ENCODE data around the gene LUZP4. TPM values are rescaled to one million over a fixed set of nuclear protein-coding genes. Genes with fewer than 3 reads are reported as not detected.
"Not testable (repeated sequence)": the region's sequence is repeated elsewhere in the genome, so short reads cannot be mapped to it uniquely, and the experiment has no call there.

Gene LUZP4
- total RNA-seq, 1 experiment from 2014 or later: not detected

GRCh38 chrX:115322375-115322774 lies 32.9 kb downstream of the LUZP4 start:
- H3K27me3 Mint-ChIP-seq (ENCODE audit: unreplicated experiment): no peaks in the 10 kb centered on the region
- CTCF ChIA-PET: no interaction called here
- H3K9me3 Mint-ChIP-seq (ENCODE audit: low read depth, unreplicated experiment): no peaks in the 10 kb centered on the region
- BruUV-seq (replicated peaks): no TSS peak
- intact Hi-C loops (cut with micrococcal nuclease; ENCODE audit: unreplicated experiment): loop anchor here (5.0 to 10.0 kb wide), 2 partner anchors 95 to 1112 kb away; partner anchors contain the start of gene SLC6A14
- TF ChIP-seq CTCF (IDR thresholded peaks at IDR 0.05; ENCODE audit: unreplicated experiment): no peak
- no peaks in the 10 kb centered on the region for H3K36me3 Mint-ChIP-seq (ENCODE audit: insufficient read depth, unreplicated experiment)
- H3K4me1 Mint-ChIP-seq (ENCODE audit: low read depth, unreplicated experiment): no peaks in the 10 kb centered on the region
- no peak for DNase-seq
- no peak overlapping the region for H3K4me3 Mint-ChIP-seq (ENCODE audit: low read depth, unreplicated experiment)
- H3K27ac Mint-ChIP-seq (ENCODE audit: unreplicated experiment): no peak overlapping the region

GRCh38 chrX:115324194-115324593 lies 34.7 kb downstream of the LUZP4 start:
- intact Hi-C loops (cut with micrococcal nuclease; ENCODE audit: unreplicated experiment): loop anchor here (5.0 to 10.0 kb wide), 2 partner anchors 97 to 1111 kb away; partner anchors contain the start of gene SLC6A14

GRCh38 chrX:115329282-115329681 lies 39.8 kb downstream of the LUZP4 start:
- intact Hi-C loops (cut with micrococcal nuclease; ENCODE audit: unreplicated experiment): loop anchor here (10.0 kb wide), 1 partner anchor 1106 kb away; the partner anchor contains the start of gene SLC6A14

More at GRCh38 chrX:115324194-115324593, 34.7 kb downstream of the LUZP4 start:
- no TSS peak for BruUV-seq (replicated peaks)
- no peaks in the 10 kb centered on the region for H3K9me3 Mint-ChIP-seq (ENCODE audit: low read depth, unreplicated experiment)
- no peaks in the 10 kb centered on the region for H3K4me1 Mint-ChIP-seq (ENCODE audit: low read depth, unreplicated experiment)
- H3K27ac Mint-ChIP-seq (ENCODE audit: unreplicated experiment): no peak overlapping the region
- H3K36me3 Mint-ChIP-seq (ENCODE audit: insufficient read depth, unreplicated experiment): no peaks in the 10 kb centered on the region
- H3K27me3 Mint-ChIP-seq (ENCODE audit: unreplicated experiment): no peaks in the 10 kb centered on the region
- DNase-seq: peak; percentile 0
- H3K4me3 Mint-ChIP-seq (ENCODE audit: low read depth, unreplicated experiment): no peak overlapping the region
- CTCF ChIA-PET: no interaction called here
- no peak for TF ChIP-seq CTCF (IDR thresholded peaks at IDR 0.05; ENCODE audit: unreplicated experiment)

GRCh38 chrX:115330498-115331168 lies 41.1 kb downstream of the LUZP4 start:
- intact Hi-C loops (cut with micrococcal nuclease; ENCODE audit: unreplicated experiment): loop anchor here (1.0 to 5.0 kb wide), 5 partner anchors 217 to 360 kb away; no protein-coding TSS in a partner anchor
- Mint-ChIP-seq H3K4me1 (ENCODE audit: low read depth, unreplicated experiment) (no peaks in the 10 kb centered on the region), H3K4me3 (ENCODE audit: low read depth, unreplicated experiment) (no peak overlapping the region), H3K27ac (ENCODE audit: unreplicated experiment) (no peak overlapping the region), H3K36me3 (ENCODE audit: insufficient read depth, unreplicated experiment) (no peaks in the 10 kb centered on the region), H3K9me3 (ENCODE audit: low read depth, unreplicated experiment) (no peaks in the 10 kb centered on the region), H3K27me3 (ENCODE audit: unreplicated experiment) (no peaks in the 10 kb centered on the region)
- CTCF ChIA-PET: interaction anchor here (0.7 kb wide), 1 partner anchor 349 kb away, joined by 4 read pairs; no protein-coding TSS in a partner anchor
- peak; percentile 57 for TF ChIP-seq CTCF (IDR thresholded peaks at IDR 0.05; ENCODE audit: unreplicated experiment)
- DNase-seq: peak; percentile 39
- BruUV-seq (replicated peaks): no TSS peak

More at GRCh38 chrX:115329282-115329681, 39.8 kb downstream of the LUZP4 start:
- H3K9me3 Mint-ChIP-seq (ENCODE audit: low read depth, unreplicated experiment); BruUV-seq (replicated peaks); H3K4me3 Mint-ChIP-seq (ENCODE audit: low read depth, unreplicated experiment); H3K36me3 Mint-ChIP-seq (ENCODE audit: insufficient read depth, unreplicated experiment); H3K4me1 Mint-ChIP-seq (ENCODE audit: low read depth, unreplicated experiment); DNase-seq; H3K27me3 Mint-ChIP-seq (ENCODE audit: unreplicated experiment); H3K27ac Mint-ChIP-seq (ENCODE audit: unreplicated experiment); CTCF ChIA-PET: not testable (repeated sequence)

GRCh38 chrX:115332832-115333231 lies 43.3 kb downstream of the LUZP4 start:
- no peaks in the 10 kb centered on the region for H3K36me3 Mint-ChIP-seq (ENCODE audit: insufficient read depth, unreplicated experiment)
- H3K9me3 Mint-ChIP-seq (ENCODE audit: low read depth, unreplicated experiment): no peaks in the 10 kb centered on the region
- no peaks in the 10 kb centered on the region for H3K4me1 Mint-ChIP-seq (ENCODE audit: low read depth, unreplicated experiment)
- intact Hi-C loops (cut with micrococcal nuclease; ENCODE audit: unreplicated experiment): loop anchor here (5.0 kb wide), 1 partner anchor 214 kb away; no protein-coding TSS in a partner anchor
- no peak for TF ChIP-seq CTCF (IDR thresholded peaks at IDR 0.05; ENCODE audit: unreplicated experiment)
- BruUV-seq (replicated peaks): no TSS peak
- no peaks in the 10 kb centered on the region for H3K27me3 Mint-ChIP-seq (ENCODE audit: unreplicated experiment)
- no peak overlapping the region for H3K4me3 Mint-ChIP-seq (ENCODE audit: low read depth, unreplicated experiment)
- no peak overlapping the region for H3K27ac Mint-ChIP-seq (ENCODE audit: unreplicated experiment)
- CTCF ChIA-PET: no interaction called here
- no peak for DNase-seq
